Liver (tissue), 3 donors: ENCODE data around the gene KDM4C.

Source experiments
- EGR1 ChIP-seq, 2 donors: IDR thresholded peaks; 2 replicates each; pipeline ENCODE4 v1.6.1; 2016 to 2018; ENCODE audit warnings: antibody characterized with exemption in 2 of 2, low read depth in 2 of 2
- GABPA ChIP-seq, 2 donors: IDR thresholded peaks in 1 of 2; conservative IDR thresholded peaks in 1 of 2; 2 replicates each; pipeline ENCODE4 v1.6.1; 2016; ENCODE audit warnings: antibody characterized with exemption in 2 of 2, mild to moderate bottlenecking in 1 of 2, moderate library complexity in 1 of 2
- HNF4G ChIP-seq: IDR thresholded peaks from 2 replicates; pipeline ENCODE4 v1.6.1; 2016; ENCODE audit warnings: antibody characterized with exemption
- JUND ChIP-seq, 2 donors: IDR thresholded peaks; 2 replicates each; pipeline ENCODE4 v1.6.1; 2016; ENCODE audit warnings: antibody characterized with exemption in 2 of 2
- REST ChIP-seq: IDR thresholded peaks from 2 replicates; pipeline ENCODE4 v1.6.1; 2016; ENCODE audit warnings: antibody characterized with exemption, mild to moderate bottlenecking
- RXRA ChIP-seq, 2 donors: IDR thresholded peaks; 2 replicates each; pipeline ENCODE4 v1.6.1; 2017 to 2018; ENCODE audit warnings: antibody characterized with exemption in 2 of 2, mild to moderate bottlenecking in 1 of 2
- SP1 ChIP-seq: IDR thresholded peaks from 2 replicates; pipeline ENCODE4 v1.6.1; 2018; ENCODE audit warnings: antibody characterized with exemption, mild to moderate bottlenecking
- YY1 ChIP-seq: IDR thresholded peaks from 2 replicates; pipeline ENCODE4 v1.6.1; 2016; ENCODE audit warnings: antibody characterized with exemption, mild to moderate bottlenecking
- TF ChIP-seq, protein P1 (sequence below): fragments of 150-350 bp; IDR thresholded peaks from 2 replicates; pipeline ENCODE4 v1.5.1; 2017; ENCODE audit warnings: improper control_type of control experiment, low read depth, low read length; ENCODE audit not compliant: missing input control
- TF ChIP-seq, protein P2 (sequence below): IDR thresholded peaks from 2 replicates; pipeline ENCODE4 v1.6.1; 2016; ENCODE audit warnings: antibody characterized with exemption
- donor health status: healthy.
- donor health status: healthy.

DNA sequence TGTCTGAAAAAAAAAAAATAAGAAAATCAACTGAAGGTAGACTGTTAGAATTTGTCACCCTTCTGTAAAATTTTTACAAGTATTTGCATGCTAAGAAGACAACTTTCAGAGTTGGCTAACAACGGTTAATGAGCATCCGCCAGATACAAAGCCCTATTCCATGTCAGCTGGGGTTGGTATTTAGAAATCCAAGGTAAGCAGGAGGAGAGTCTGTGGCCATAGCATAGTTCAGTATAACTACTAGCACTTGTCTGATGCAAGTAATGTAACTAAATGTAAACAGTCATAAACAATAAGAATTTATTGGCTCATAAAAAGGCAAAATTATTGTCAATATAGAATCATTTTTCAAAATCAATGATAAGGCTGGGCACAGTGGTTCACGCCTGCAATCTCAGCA is 45.7 kb upstream of the KDM4C start:
- TF ChIP-seq, protein P1, sequence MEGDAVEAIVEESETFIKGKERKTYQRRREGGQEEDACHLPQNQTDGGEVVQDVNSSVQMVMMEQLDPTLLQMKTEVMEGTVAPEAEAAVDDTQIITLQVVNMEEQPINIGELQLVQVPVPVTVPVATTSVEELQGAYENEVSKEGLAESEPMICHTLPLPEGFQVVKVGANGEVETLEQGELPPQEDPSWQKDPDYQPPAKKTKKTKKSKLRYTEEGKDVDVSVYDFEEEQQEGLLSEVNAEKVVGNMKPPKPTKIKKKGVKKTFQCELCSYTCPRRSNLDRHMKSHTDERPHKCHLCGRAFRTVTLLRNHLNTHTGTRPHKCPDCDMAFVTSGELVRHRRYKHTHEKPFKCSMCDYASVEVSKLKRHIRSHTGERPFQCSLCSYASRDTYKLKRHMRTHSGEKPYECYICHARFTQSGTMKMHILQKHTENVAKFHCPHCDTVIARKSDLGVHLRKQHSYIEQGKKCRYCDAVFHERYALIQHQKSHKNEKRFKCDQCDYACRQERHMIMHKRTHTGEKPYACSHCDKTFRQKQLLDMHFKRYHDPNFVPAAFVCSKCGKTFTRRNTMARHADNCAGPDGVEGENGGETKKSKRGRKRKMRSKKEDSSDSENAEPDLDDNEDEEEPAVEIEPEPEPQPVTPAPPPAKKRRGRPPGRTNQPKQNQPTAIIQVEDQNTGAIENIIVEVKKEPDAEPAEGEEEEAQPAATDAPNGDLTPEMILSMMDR, result no peak
- TF ChIP-seq YY1 (no peak), JUND (IDR thresholded peaks at IDR 0.05) (no peak), HNF4G (no peak), REST (no peak), GABPA (IDR thresholded peaks at IDR 0.05 in 1 of 2, conservative IDR thresholded peaks at IDR 0.05 in 1 of 2) (no peak), EGR1 (IDR thresholded peaks at IDR 0.05; ENCODE audit: low read depth in 2 of 2) (no peak), RXRA (IDR thresholded peaks at IDR 0.05) (no peak), SP1 (no peak)
- TF ChIP-seq, protein P2, sequence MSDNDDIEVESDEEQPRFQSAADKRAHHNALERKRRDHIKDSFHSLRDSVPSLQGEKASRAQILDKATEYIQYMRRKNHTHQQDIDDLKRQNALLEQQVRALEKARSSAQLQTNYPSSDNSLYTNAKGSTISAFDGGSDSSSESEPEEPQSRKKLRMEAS, result no peak
